Measurements from ENCODE around the gene PATJ.

- no peak for TF ChIP-seq CTCF (IDR thresholded peaks at IDR 0.05)
- no peak for TF ChIP-seq EZH2 (IDR thresholded peaks at IDR 0.05; ENCODE audit: borderline replicate concordance, insufficient read depth, low read depth, low read length, poor library complexity, severe bottlenecking)
Observed at GRCh38 chr1:62210960-62211359, 468.7 kb downstream of the PATJ start.
